Breast epithelium (tissue), 4 donors: ENCODE data around the gene GLYATL3. TPM values are rescaled to one million over a fixed set of nuclear protein-coding genes. Genes with fewer than 3 reads are reported as not detected.

Source experiments
- DNase-seq, 2 donors: peaks; one replicate each; pipeline ENCODE4 v3.0.0-alpha.2; 2019; ENCODE audit warnings: low spot score in 2 of 2
- H3K27ac ChIP-seq, 2 donors: fragments of 200-600 bp; sonication (generic) in 1 of 2; one replicate each; pipeline ENCODE4 v1.5.1; 2016 to 2019; ENCODE audit warnings: mild to moderate bottlenecking in 1 of 2
- H3K27me3 ChIP-seq, 2 donors: fragments of 200-600 bp; sonication (generic) in 1 of 2; one replicate each; pipeline versions ENCODE4 v1.5.1 to v1.6.0; 2017 to 2019; ENCODE audit warnings: control low read depth in 1 of 2, mild to moderate bottlenecking in 1 of 2
- H3K36me3 ChIP-seq: fragments of 200-600 bp; one replicate; pipeline ENCODE4 v1.5.1; 2019
- H3K4me1 ChIP-seq, 2 donors: fragments of 200-600 bp; sonication (generic); one replicate each; pipeline ENCODE4 v1.5.1; 2016 to 2019; ENCODE audit warnings: control low read depth in 1 of 2
- H3K4me3 ChIP-seq, 3 donors: fragments of 200-600 bp; sonication (generic); 1 replicate in 2 of 3; 2 replicates in 1 of 3; pipeline ENCODE4 v1.5.1; 2016 to 2019; ENCODE audit warnings: mild to moderate bottlenecking in 3 of 3, moderate library complexity in 2 of 3
- H3K9me3 ChIP-seq, 2 donors: fragments of 200-600 bp; sonication (generic) in 1 of 2; one replicate each; pipeline ENCODE4 v1.5.1; 2016 to 2019; ENCODE audit warnings: control low read depth in 1 of 2
- CTCF ChIP-seq, 3 donors: fragments of 450-650 bp; IDR thresholded peaks; one replicate each; pipeline ENCODE4 v1.5.1; 2016 to 2017; ENCODE audit warnings: antibody characterized with exemption in 3 of 3, mild to moderate bottlenecking in 3 of 3, moderate library complexity in 3 of 3
- POLR2A ChIP-seq: fragments of 450-650 bp; IDR thresholded peaks from one replicate; pipeline ENCODE4 v1.6.1; 2016; ENCODE audit warnings: antibody characterized with exemption, mild to moderate bottlenecking, moderate library complexity
- POLR2AphosphoS5 ChIP-seq, 3 donors: sonication (generic); formaldehyde crosslinking; IDR thresholded peaks; one replicate each; pipeline ENCODE4 v1.6.1; 2017; ENCODE audit warnings: antibody characterized with exemption in 3 of 3
- intact Hi-C: fragments of 100-400 bp; cut with DNase I; formaldehyde crosslinking; loops from one replicate; pipeline ENCODE4 v1.15.1; 2023; ENCODE audit warnings: low total_unique reads
- total RNA-seq, 3 donors: library from RNA; depleted of rRNA; stranded (reverse); fragments of >200 nt; gene quantifications; one replicate each; pipeline ENCODE4 v1.1.0, GENCODE V29; 2016

The GLYATL3 gene
- total RNA-seq, 3 donors from 2014 or later, result not detected

- Histone ChIP-seq H3K4me3 (no peak overlapping the region), H3K9me3 (no peaks in the 10 kb centered on the region), H3K27me3 (no peaks in the 10 kb centered on the region), H3K36me3 (no peaks in the 10 kb centered on the region), H3K4me1 (no peaks in the 10 kb centered on the region), H3K27ac (no peak overlapping the region)
- TF ChIP-seq POLR2AphosphoS5 (IDR thresholded peaks at IDR 0.05), result no peak
- TF ChIP-seq CTCF (IDR thresholded peaks at IDR 0.05), result no peak
- no peak for TF ChIP-seq POLR2A
- intact Hi-C loops, result no loop called here
- DNase-seq, result no peak
These were observed 58.5 kb downstream of the GLYATL3 start for GRCh38 chr6:49558238-49558637.

- Histone ChIP-seq H3K4me3 (no peak overlapping the region), H3K27ac (no peak overlapping the region), H3K36me3 (no peaks in the 10 kb centered on the region), H3K4me1 (no peaks in the 10 kb centered on the region), H3K9me3 (no peaks in the 10 kb centered on the region), H3K27me3 (no peaks in the 10 kb centered on the region)
- no peak for DNase-seq
- TF ChIP-seq CTCF (IDR thresholded peaks at IDR 0.05) (no peak), POLR2A (no peak), POLR2AphosphoS5 (IDR thresholded peaks at IDR 0.05) (no peak)
- intact Hi-C loops, result no loop called here
These were observed 63.5 kb downstream of the GLYATL3 start for GRCh38 chr6:49563006-49563886.

GRCh38 chr6:49564552-49564951, 64.8 kb downstream of the GLYATL3 start:
- intact Hi-C loops, result no loop called here
- Histone ChIP-seq H3K4me1 (no peaks in the 10 kb centered on the region), H3K36me3 (no peaks in the 10 kb centered on the region), H3K4me3 (no peak overlapping the region), H3K27ac (no peak overlapping the region), H3K9me3 (no peaks in the 10 kb centered on the region), H3K27me3 (no peaks in the 10 kb centered on the region)
- TF ChIP-seq POLR2A (no peak), POLR2AphosphoS5 (IDR thresholded peaks at IDR 0.05) (no peak), CTCF (IDR thresholded peaks at IDR 0.05) (no peak)
- no peak for DNase-seq

- DNase-seq, result no peak
- no peak overlapping the region for H3K4me3 ChIP-seq
- H3K4me1 ChIP-seq, result no peaks in the 10 kb centered on the region
- H3K36me3 ChIP-seq, result no peaks in the 10 kb centered on the region
- H3K27me3 ChIP-seq, result no peaks in the 10 kb centered on the region
- no peaks in the 10 kb centered on the region for H3K9me3 ChIP-seq
- intact Hi-C loops, result no loop called here
- H3K27ac ChIP-seq, result no peak overlapping the region
- no peak for TF ChIP-seq POLR2A
- TF ChIP-seq POLR2AphosphoS5 (IDR thresholded peaks at IDR 0.05), result no peak
- TF ChIP-seq CTCF (IDR thresholded peaks at IDR 0.05), result no peak
These were observed 65.5 kb downstream of the GLYATL3 start for GRCh38 chr6:49565261-49565660.

GRCh38 chr6:49565855-49566254, 66.1 kb downstream of the GLYATL3 start:
- intact Hi-C loops, result loop anchor here (2.0 kb wide), 1 partner anchor 45 kb away; no protein-coding TSS in a partner anchor
- Histone ChIP-seq H3K27ac (peak overlapping the region in 1 of 2 donors; percentile 52), H3K9me3 (no peaks in the 10 kb centered on the region), H3K27me3 (no peaks in the 10 kb centered on the region), H3K36me3 (no peaks in the 10 kb centered on the region), H3K4me3 (no peak overlapping the region), H3K4me1 (no peaks in the 10 kb centered on the region)
- no peak for DNase-seq
- TF ChIP-seq CTCF (IDR thresholded peaks at IDR 0.05) (no peak), POLR2AphosphoS5 (IDR thresholded peaks at IDR 0.05) (peak in 1 of 3 donors; percentile 31), POLR2A (no peak)
